ENCODE data around the gene DNAH3. TPM values are rescaled to one million over a fixed set of nuclear protein-coding genes. Genes with fewer than 3 reads are reported as not detected.

Gene DNAH3
- total RNA-seq, 1 experiment from 2014 or later = 4.4 TPM

- POLR2A ChIA-PET = no interaction called here
- no peak for DNase-seq
Observed at GRCh38 chr16:21103941-21104860, 46.4 kb downstream of the DNAH3 start.

GRCh38 chr16:21101631-21102420, 48.8 kb downstream of the DNAH3 start:
- H3K4me1 Mint-ChIP-seq (ENCODE audit: low read depth, unreplicated experiment) = no peaks in the 10 kb centered on the region
- H3K4me3 ChIP-seq (ENCODE audit: low read depth, low read length) = no peak overlapping the region
- no peaks in the 10 kb centered on the region for H3K4me1 ChIP-seq
- TF ChIP-seq CTCF (IDR thresholded peaks at IDR 0.05; ENCODE audit: insufficient read depth in 1 of 2, low read depth in 1 of 2, low read length in 1 of 2, severe bottlenecking in 1 of 2, unreplicated experiment in 1 of 2) = peak; percentile 42 to 78
- H3K36me3 Mint-ChIP-seq (ENCODE audit: insufficient read depth, unreplicated experiment) = no peaks in the 10 kb centered on the region
- CTCF ChIA-PET = interaction anchor here (0.6 to 2.4 kb wide), 6 partner anchors 13 to 302 kb away, joined by 3 to 17 read pairs (median 4); partner anchors contain the start of genes ERI2 and REXO5
- no TSS peak for BruUV-seq (replicated peaks)
- intact Hi-C loops (cut with micrococcal nuclease; ENCODE audit: unreplicated experiment) = loop anchor here (1.0 kb wide), 1 partner anchor 252 kb away; no protein-coding TSS in a partner anchor
- H3K27ac Mint-ChIP-seq (ENCODE audit: unreplicated experiment) = no peak overlapping the region
- DNase-seq = peak; percentile 45 to 51
- no peaks in the 10 kb centered on the region for H3K9me3 ChIP-seq
- POLR2A ChIA-PET = interaction anchor here (0.6 kb wide), 1 partner anchor 135 kb away, joined by 8 read pairs; no protein-coding TSS in a partner anchor
- no peaks in the 10 kb centered on the region for H3K27me3 ChIP-seq (replicated peaks; ENCODE audit: control insufficient read depth, insufficient read depth, low read length)
- no peaks in the 10 kb centered on the region for H3K9me3 Mint-ChIP-seq (ENCODE audit: unreplicated experiment)
- H3K27me3 Mint-ChIP-seq (ENCODE audit: insufficient read depth, unreplicated experiment) = peaks cover under 1% of the 10 kb centered on the region
- H3K36me3 ChIP-seq (ENCODE audit: control insufficient read depth, insufficient read depth, low read length) = no peaks in the 10 kb centered on the region
- no peak overlapping the region for H3K4me3 Mint-ChIP-seq (ENCODE audit: unreplicated experiment)

More at GRCh38 chr16:21103941-21104860, 46.4 kb downstream of the DNAH3 start:
- H3K4me1 Mint-ChIP-seq (ENCODE audit: low read depth, unreplicated experiment) = no peaks in the 10 kb centered on the region
- no peaks in the 10 kb centered on the region for H3K27me3 ChIP-seq (replicated peaks; ENCODE audit: control insufficient read depth, insufficient read depth, low read length)
- no peak overlapping the region for H3K4me3 Mint-ChIP-seq (ENCODE audit: unreplicated experiment)
- H3K4me3 ChIP-seq (ENCODE audit: low read depth, low read length) = no peak overlapping the region
- CTCF ChIA-PET = no interaction called here
- H3K27ac Mint-ChIP-seq (ENCODE audit: unreplicated experiment) = no peak overlapping the region
- intact Hi-C loops (cut with micrococcal nuclease; ENCODE audit: unreplicated experiment) = no loop called here
- no TSS peak for BruUV-seq (replicated peaks)
- no peaks in the 10 kb centered on the region for H3K9me3 Mint-ChIP-seq (ENCODE audit: unreplicated experiment)
- no peaks in the 10 kb centered on the region for H3K4me1 ChIP-seq
- no peaks in the 10 kb centered on the region for H3K36me3 Mint-ChIP-seq (ENCODE audit: insufficient read depth, unreplicated experiment)
- H3K9me3 ChIP-seq = no peaks in the 10 kb centered on the region
- no peaks in the 10 kb centered on the region for H3K36me3 ChIP-seq (ENCODE audit: control insufficient read depth, insufficient read depth, low read length)
- H3K27me3 Mint-ChIP-seq (ENCODE audit: insufficient read depth, unreplicated experiment) = peaks cover 3% of the 10 kb centered on the region
- no peak for TF ChIP-seq CTCF (IDR thresholded peaks at IDR 0.05; ENCODE audit: insufficient read depth in 1 of 2, low read depth in 1 of 2, low read length in 1 of 2, severe bottlenecking in 1 of 2, unreplicated experiment in 1 of 2)

- Mint-ChIP-seq H3K36me3 (ENCODE audit: insufficient read depth, unreplicated experiment) (no peaks in the 10 kb centered on the region), H3K27ac (ENCODE audit: unreplicated experiment) (no peak overlapping the region), H3K4me3 (ENCODE audit: unreplicated experiment) (no peak overlapping the region), H3K27me3 (ENCODE audit: insufficient read depth, unreplicated experiment) (no peaks in the 10 kb centered on the region), H3K9me3 (ENCODE audit: unreplicated experiment) (no peaks in the 10 kb centered on the region), H3K4me1 (ENCODE audit: low read depth, unreplicated experiment) (no peaks in the 10 kb centered on the region)
- POLR2A ChIA-PET = no interaction called here
- Histone ChIP-seq H3K4me3 (ENCODE audit: low read depth, low read length) (no peak overlapping the region), H3K36me3 (ENCODE audit: control insufficient read depth, insufficient read depth, low read length) (no peaks in the 10 kb centered on the region), H3K9me3 (no peaks in the 10 kb centered on the region), H3K4me1 (no peaks in the 10 kb centered on the region), H3K27me3 (replicated peaks; ENCODE audit: control insufficient read depth, insufficient read depth, low read length) (no peaks in the 10 kb centered on the region)
- no peak for DNase-seq
- intact Hi-C loops (cut with micrococcal nuclease; ENCODE audit: unreplicated experiment) = no loop called here
- CTCF ChIA-PET = interaction anchor here (2.4 kb wide), 1 partner anchor 249 kb away, joined by 17 read pairs; no protein-coding TSS in a partner anchor
- BruUV-seq (replicated peaks) = no TSS peak
- no peak for TF ChIP-seq CTCF (IDR thresholded peaks at IDR 0.05; ENCODE audit: insufficient read depth in 1 of 2, low read depth in 1 of 2, low read length in 1 of 2, severe bottlenecking in 1 of 2, unreplicated experiment in 1 of 2)
Observed at GRCh38 chr16:21100447-21100846, 50.2 kb downstream of the DNAH3 start.

Measured in Caco-2 (cell line).